Esophagus muscularis mucosa (tissue), 4 donors: ENCODE data around the gene MAGI1. TPM values are rescaled to one million over a fixed set of nuclear protein-coding genes. Genes with fewer than 3 reads are reported as not detected.

Experiments used
- DNase-seq: peaks from one replicate; pipeline ENCODE4 v3.0.0-alpha.2; 2017; ENCODE audit errors: extremely low spot score
- H3K27ac ChIP-seq, 4 donors: fragments of 200-600 bp; sonication (generic); replicated peaks in 1 of 4; 1 replicate in 3 of 4; 2 replicates in 1 of 4; pipeline ENCODE4 v1.5.1; 2016 to 2019; ENCODE audit warnings: mild to moderate bottlenecking in 1 of 4
- H3K27me3 ChIP-seq, 4 donors: fragments of 200-600 bp; sonication (generic); one replicate each; pipeline versions ENCODE4 v1.5.1 to v1.6.0; 2016 to 2019
- H3K36me3 ChIP-seq, 4 donors: fragments of 200-600 bp; sonication (generic); one replicate each; pipeline ENCODE4 v1.5.1; 2016 to 2019
- H3K4me1 ChIP-seq, 4 donors: fragments of 200-600 bp; sonication (generic); one replicate each; pipeline ENCODE4 v1.5.1; 2016 to 2019
- H3K4me3 ChIP-seq, 4 donors: fragments of 200-600 bp; sonication (generic); 1 replicate in 2 of 4; 2 replicates in 2 of 4; pipeline ENCODE4 v1.5.1; 2016 to 2019; ENCODE audit warnings: mild to moderate bottlenecking in 4 of 4, moderate library complexity in 1 of 4
- H3K9me3 ChIP-seq, 4 donors: fragments of 200-600 bp; sonication (generic); 1 replicate in 3 of 4; 2 replicates in 1 of 4; pipeline ENCODE4 v1.5.1; 2016 to 2019
- EP300 ChIP-seq: sonication (generic); formaldehyde crosslinking; IDR thresholded peaks from one replicate; pipeline ENCODE4 v1.6.1; 2017; ENCODE audit warnings: antibody characterized with exemption
- POLR2A ChIP-seq: fragments of 450-650 bp; IDR thresholded peaks from one replicate; pipeline ENCODE4 v1.6.1; 2017; ENCODE audit warnings: antibody characterized with exemption, moderate library complexity, mild to moderate bottlenecking, low read depth
- POLR2AphosphoS5 ChIP-seq, 2 donors: sonication (generic); formaldehyde crosslinking; IDR thresholded peaks; one replicate each; pipeline ENCODE4 v1.6.1; 2017; ENCODE audit warnings: antibody characterized with exemption in 2 of 2
- WGBS: methylation state at CpG from one replicate; pipeline ENCODE4 v1.1.5; 2018; 5-methylcytosine and 5-hydroxymethylcytosine counted together
- intact Hi-C: fragments of 100-400 bp; cut with DNase I; formaldehyde crosslinking; loops from one replicate; pipeline ENCODE4 v1.15.1; 2023
- total RNA-seq, 4 donors: library from RNA; depleted of rRNA; stranded (reverse); fragments of >200 nt; gene quantifications; one replicate each; pipeline versions ENCODE4 v1.1.0 to v1.2.1, GENCODE V29; 2016
- TF ChIP-seq, protein P1 (sequence below), 3 experiments: fragments of 200-600 bp in 2 of 3; fragments of 450-650 bp in 1 of 3; sonication (generic) in 2 of 3; IDR thresholded peaks; one replicate each; pipeline ENCODE4 v1.5.1; 2017 to 2019; ENCODE audit warnings: antibody characterized with exemption in 3 of 3, mild to moderate bottlenecking in 2 of 3, moderate library complexity in 1 of 3

MAGI1 gene
- total RNA-seq, 4 donors from 2014 or later, result 17.1 to 35.1 (median 25.2) TPM

- DNase-seq, result no peak
- peaks cover 0 to 30% (median 5%) of the 10 kb centered on the region in 4 donors for H3K4me1 ChIP-seq
- no peaks in the 10 kb centered on the region for H3K36me3 ChIP-seq
- no peaks in the 10 kb centered on the region for H3K9me3 ChIP-seq
- no peak overlapping the region for H3K27ac ChIP-seq
- TF ChIP-seq EP300, result no peak
- TF ChIP-seq POLR2A, result no peak
- TF ChIP-seq, protein P1, sequence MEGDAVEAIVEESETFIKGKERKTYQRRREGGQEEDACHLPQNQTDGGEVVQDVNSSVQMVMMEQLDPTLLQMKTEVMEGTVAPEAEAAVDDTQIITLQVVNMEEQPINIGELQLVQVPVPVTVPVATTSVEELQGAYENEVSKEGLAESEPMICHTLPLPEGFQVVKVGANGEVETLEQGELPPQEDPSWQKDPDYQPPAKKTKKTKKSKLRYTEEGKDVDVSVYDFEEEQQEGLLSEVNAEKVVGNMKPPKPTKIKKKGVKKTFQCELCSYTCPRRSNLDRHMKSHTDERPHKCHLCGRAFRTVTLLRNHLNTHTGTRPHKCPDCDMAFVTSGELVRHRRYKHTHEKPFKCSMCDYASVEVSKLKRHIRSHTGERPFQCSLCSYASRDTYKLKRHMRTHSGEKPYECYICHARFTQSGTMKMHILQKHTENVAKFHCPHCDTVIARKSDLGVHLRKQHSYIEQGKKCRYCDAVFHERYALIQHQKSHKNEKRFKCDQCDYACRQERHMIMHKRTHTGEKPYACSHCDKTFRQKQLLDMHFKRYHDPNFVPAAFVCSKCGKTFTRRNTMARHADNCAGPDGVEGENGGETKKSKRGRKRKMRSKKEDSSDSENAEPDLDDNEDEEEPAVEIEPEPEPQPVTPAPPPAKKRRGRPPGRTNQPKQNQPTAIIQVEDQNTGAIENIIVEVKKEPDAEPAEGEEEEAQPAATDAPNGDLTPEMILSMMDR (IDR thresholded peaks at IDR 0.05), result no peak
- no peak for TF ChIP-seq POLR2AphosphoS5 (IDR thresholded peaks at IDR 0.05)
- no peak overlapping the region for H3K4me3 ChIP-seq
- H3K27me3 ChIP-seq, result no peaks in the 10 kb centered on the region
- intact Hi-C loops, result no loop called here
- 78% methylated on average over 5 of the region's 5 CpGs for WGBS
These were observed 21.1 kb downstream of the MAGI1 start for GRCh38 chr3:66017591-66017990.

GRCh38 chr3:66017084-66017483 lies 21.6 kb downstream of the MAGI1 start:
- H3K9me3 ChIP-seq, result no peaks in the 10 kb centered on the region
- WGBS, result 91% methylated on average over 16 of the region's 16 CpGs
- no peak for DNase-seq
- TF ChIP-seq POLR2A, result no peak
- TF ChIP-seq EP300, result no peak
- TF ChIP-seq, protein P1 (IDR thresholded peaks at IDR 0.05), result no peak
- TF ChIP-seq POLR2AphosphoS5 (IDR thresholded peaks at IDR 0.05), result no peak
- H3K4me1 ChIP-seq, result peaks cover 0 to 34% (median 6%) of the 10 kb centered on the region in 4 donors
- H3K27me3 ChIP-seq, result no peaks in the 10 kb centered on the region
- intact Hi-C loops, result no loop called here
- no peak overlapping the region for H3K4me3 ChIP-seq
- H3K27ac ChIP-seq, result no peak overlapping the region
- H3K36me3 ChIP-seq, result no peaks in the 10 kb centered on the region

GRCh38 chr3:66015841-66016240 lies 22.9 kb downstream of the MAGI1 start:
- Histone ChIP-seq H3K4me1 (peaks cover 0 to 29% (median 10%) of the 10 kb centered on the region in 4 donors), H3K9me3 (no peaks in the 10 kb centered on the region), H3K27me3 (no peaks in the 10 kb centered on the region), H3K36me3 (no peaks in the 10 kb centered on the region), H3K27ac (no peak overlapping the region), H3K4me3 (no peak overlapping the region)
- TF ChIP-seq EP300 (no peak), POLR2A (no peak), POLR2AphosphoS5 (IDR thresholded peaks at IDR 0.05) (no peak)
- TF ChIP-seq, protein P1 (IDR thresholded peaks at IDR 0.05), result no peak
- WGBS, result 90% methylated on average over 4 of the region's 4 CpGs
- intact Hi-C loops, result no loop called here
- DNase-seq, result no peak

DNA sequence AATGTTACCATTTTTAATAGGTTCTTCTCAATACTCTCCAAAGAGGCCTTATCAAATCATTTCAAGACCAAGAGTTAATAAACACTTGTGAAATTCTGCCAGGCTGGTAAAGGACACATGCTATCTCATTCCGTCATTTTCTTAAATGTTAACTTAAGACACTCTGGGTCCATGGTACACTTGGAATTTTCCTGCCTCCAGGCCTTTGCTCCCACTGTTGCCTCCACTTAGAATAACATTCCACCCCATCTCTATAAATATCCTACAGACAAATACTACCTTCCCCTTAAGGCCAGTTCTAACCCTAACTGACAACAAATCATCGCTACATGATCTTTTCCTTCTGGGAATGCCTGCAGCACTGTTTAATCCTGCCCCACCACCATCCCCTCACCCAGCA lies 24.1 kb downstream of the MAGI1 start:
- 97% methylated on average over 1 of the region's 2 CpGs for WGBS
- Histone ChIP-seq H3K4me3 (no peak overlapping the region), H3K9me3 (no peaks in the 10 kb centered on the region), H3K36me3 (no peaks in the 10 kb centered on the region), H3K4me1 (peaks cover 0 to 37% (median 12%) of the 10 kb centered on the region in 4 donors), H3K27me3 (no peaks in the 10 kb centered on the region), H3K27ac (no peak overlapping the region)
- intact Hi-C loops, result no loop called here
- DNase-seq, result no peak
- TF ChIP-seq POLR2AphosphoS5 (IDR thresholded peaks at IDR 0.05), result no peak
- TF ChIP-seq, protein P1 (IDR thresholded peaks at IDR 0.05), result no peak
- no peak for TF ChIP-seq POLR2A
- TF ChIP-seq EP300, result no peak

GRCh38 chr3:66014056-66014455 lies 24.7 kb downstream of the MAGI1 start:
- intact Hi-C loops, result no loop called here
- WGBS, result 89% methylated on average over 2 of the region's 2 CpGs
- Histone ChIP-seq H3K9me3 (no peaks in the 10 kb centered on the region), H3K4me1 (peaks cover 0 to 37% (median 12%) of the 10 kb centered on the region in 4 donors), H3K36me3 (no peaks in the 10 kb centered on the region), H3K27me3 (no peaks in the 10 kb centered on the region), H3K27ac (no peak overlapping the region), H3K4me3 (no peak overlapping the region)
- DNase-seq, result no peak
- TF ChIP-seq, protein P1 (IDR thresholded peaks at IDR 0.05), result no peak
- TF ChIP-seq POLR2AphosphoS5 (IDR thresholded peaks at IDR 0.05) (no peak), EP300 (no peak), POLR2A (no peak)
